ENCODE results near the gene NLE1. TPM values are rescaled to one million over a fixed set of nuclear protein-coding genes. Genes with fewer than 3 reads are reported as not detected.
"Not testable (repeated sequence)": the region's sequence is repeated elsewhere in the genome, so short reads cannot be mapped to it uniquely, and the experiment has no call there.

Gene NLE1
- total RNA-seq, 2 donors from 2014 or later, result 5.5 to 6.7 TPM

DNA sequence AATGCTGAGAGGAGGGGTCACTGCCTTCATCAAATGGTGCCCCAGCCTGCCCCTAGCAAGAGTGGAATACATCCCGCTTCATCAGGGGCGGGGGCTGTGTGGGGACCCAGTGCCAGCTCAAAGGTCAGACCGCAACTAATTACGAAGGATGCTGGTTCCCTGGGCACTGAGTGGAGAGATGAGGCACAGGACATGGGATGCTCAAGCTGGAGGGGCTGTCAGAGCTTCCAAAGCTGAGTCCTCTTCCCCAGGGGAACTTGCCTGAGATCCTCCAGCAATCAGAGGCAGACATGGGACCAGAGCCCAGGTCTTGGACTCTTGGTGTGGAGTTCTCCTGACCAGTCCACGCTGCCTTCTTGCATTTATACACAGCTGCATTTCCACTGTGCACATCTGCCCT lies 24.4 kb upstream of the NLE1 start:
- no peak for DNase-seq
- ATAC-seq, result no peak
- intact Hi-C loops (cut with DNase I), result no loop called here

- no peak for ATAC-seq
- intact Hi-C loops (cut with DNase I), result no loop called here
- DNase-seq, result no peak
Measured at GRCh38 chr17:35164716-35165115, 22.6 kb upstream of the NLE1 start.

DNA sequence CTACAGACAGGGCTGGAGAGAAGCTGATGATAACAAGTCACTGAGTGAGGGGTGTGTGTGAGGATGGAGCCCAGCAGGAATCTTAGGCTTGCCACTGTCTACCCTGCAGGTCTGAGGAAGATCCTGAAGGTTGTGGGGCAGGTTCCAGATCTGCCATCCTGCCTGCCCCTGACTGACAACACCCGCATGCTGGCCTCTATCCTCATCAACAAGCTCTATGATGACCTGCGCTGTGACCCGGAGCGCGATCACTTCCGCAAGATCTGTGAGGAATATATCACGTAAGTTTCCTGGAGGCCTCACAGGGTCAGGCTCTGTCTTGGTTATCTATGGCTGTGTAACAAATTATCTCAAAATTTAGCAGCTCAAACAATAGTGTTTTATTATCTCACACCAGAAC lies 21.8 kb upstream of the NLE1 start:
- intact Hi-C loops (cut with DNase I), result no loop called here
- DNase-seq (no peak), ATAC-seq (no peak)

- DNase-seq (no peak), ATAC-seq (no peak)
- intact Hi-C loops (cut with DNase I), result no loop called here
Measured at GRCh38 chr17:35162755-35163154, 20.7 kb upstream of the NLE1 start.

- DNase-seq (no peak), ATAC-seq (peak in 1 of 2 donors; percentile 71)
- intact Hi-C loops (cut with DNase I), result no loop called here
Measured at GRCh38 chr17:35161281-35161761, 19.2 kb upstream of the NLE1 start.

DNA sequence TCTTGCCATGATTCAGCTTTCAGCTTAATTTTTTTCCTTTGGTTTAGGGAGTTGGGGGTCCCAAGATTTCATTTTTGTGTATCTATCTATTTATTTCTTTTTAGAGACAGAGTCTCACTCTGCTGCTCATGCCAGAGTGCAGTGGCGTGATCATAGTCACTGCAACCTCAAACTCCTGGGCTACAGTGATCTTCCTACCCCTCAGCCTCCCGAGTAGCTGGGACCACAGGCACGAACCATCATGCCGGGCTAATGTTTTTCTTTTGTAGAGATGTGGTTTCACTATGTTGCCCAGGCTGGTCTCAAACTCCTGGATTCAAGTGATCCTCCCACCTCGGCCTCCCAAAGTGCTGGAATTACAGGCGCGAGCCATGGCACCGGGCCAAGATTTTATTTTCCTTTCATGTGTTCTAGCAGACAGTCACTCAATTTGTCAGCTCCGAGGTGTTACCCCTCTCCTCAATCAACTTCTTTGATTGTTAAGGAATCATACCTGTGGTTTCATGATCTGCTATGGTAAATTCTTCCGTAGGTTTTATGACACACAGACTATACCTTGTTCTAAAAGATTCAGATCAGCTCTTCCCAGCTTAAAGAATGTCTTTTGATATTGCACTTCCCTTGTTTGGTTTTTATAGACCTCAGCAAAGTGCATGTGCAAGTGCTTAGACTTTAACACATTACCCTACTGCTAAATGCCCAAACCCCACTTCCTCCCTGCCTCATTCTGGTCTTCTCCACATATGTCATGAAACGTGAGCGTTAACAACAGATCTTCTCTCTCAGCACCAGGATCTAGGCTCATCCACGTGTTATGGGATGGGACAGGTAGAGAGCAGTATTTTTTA lies 18.5 kb upstream of the NLE1 start:
- ATAC-seq, result peak in 1 of 2 donors; percentile 52
- intact Hi-C loops (cut with DNase I), result no loop called here
- DNase-seq, result no peak

DNA sequence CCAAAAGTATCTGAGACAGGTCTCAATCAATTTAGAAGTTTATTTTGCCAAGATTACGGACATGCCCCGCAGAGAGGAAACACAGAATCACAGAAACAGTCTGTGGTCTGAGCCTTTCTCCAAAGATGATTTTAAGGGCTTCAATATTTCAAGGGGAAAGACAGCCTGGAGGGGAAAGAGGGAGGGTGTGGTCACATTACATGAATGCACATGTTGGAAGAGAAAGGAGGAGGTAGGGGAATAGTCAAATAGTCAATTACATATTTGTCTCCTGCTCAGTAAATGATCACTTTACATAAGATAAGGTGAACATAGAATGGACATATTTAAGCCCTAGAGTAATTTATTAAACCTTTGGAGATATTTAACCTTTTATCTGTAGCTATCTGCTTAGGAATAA lies 17.8 kb upstream of the NLE1 start:
- DNase-seq (no peak), ATAC-seq (no peak)
- intact Hi-C loops (cut with DNase I), result no loop called here

DNA sequence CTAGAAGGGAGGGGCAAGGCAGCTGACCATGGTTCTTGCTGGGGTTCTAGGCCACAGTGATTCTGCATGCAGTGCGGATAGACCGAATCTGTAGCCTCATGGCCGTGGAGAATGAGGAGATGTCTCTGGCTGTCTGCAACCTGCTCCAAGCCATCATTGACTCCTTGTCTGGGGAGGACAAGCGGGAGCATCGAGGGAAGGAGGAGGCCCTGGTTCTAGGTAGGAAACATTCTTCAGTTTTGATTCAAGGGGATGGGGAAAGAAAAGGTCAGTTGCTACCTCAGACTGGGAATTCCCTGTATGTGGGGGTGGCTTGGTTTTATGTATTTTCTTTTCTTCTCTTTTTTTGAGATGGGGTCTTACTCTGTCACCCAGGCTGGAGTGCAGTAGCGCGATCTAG lies 13.1 kb upstream of the NLE1 start:
- DNase-seq (no peak), ATAC-seq (no peak)
- intact Hi-C loops (cut with DNase I), result no loop called here

GRCh38 chr17:35154196-35155165 lies 12.4 kb upstream of the NLE1 start:
- intact Hi-C loops (cut with DNase I), result no loop called here
- DNase-seq (no peak), ATAC-seq (no peak)

DNA sequence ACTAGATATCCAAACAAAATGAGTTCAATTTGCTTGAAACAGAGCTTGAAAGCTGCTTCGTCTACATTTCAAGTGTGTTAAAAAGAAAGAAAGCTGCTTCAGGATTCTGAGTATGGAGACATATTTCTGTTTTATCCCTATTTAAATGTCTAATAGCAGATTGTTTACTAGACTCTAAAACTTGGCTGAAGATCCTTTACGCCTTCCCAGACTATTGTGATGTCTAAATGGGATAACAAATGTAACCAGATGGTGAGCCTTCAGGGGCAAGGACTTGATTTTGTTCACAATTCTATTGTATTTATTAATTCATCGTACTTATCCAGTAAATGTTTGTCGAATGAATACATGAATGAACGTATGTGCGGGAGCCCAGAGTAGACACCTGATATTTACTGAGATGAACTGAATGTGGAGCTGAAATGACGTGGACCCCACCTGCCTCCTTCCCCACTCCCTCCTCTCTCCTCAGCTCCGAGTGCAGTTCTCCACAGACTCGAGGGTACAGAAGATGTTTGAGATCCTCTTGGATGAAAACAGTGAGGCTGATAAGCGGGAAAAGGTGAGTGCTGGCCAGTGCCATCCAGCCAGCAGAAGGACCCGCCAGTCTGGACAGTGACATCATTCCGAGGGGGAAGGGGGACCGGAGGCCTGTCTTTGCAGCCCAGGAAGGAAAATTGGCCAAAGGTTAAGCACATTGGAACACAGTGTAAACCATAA lies 10.5 kb upstream of the NLE1 start:
- intact Hi-C loops (cut with DNase I), result no loop called here
- DNase-seq (no peak), ATAC-seq (peak in 1 of 2 donors; percentile 14)

- intact Hi-C loops (cut with DNase I); DNase-seq; ATAC-seq: not testable (repeated sequence)
Measured at GRCh38 chr17:35151080-35151479, 9.0 kb upstream of the NLE1 start.

DNA sequence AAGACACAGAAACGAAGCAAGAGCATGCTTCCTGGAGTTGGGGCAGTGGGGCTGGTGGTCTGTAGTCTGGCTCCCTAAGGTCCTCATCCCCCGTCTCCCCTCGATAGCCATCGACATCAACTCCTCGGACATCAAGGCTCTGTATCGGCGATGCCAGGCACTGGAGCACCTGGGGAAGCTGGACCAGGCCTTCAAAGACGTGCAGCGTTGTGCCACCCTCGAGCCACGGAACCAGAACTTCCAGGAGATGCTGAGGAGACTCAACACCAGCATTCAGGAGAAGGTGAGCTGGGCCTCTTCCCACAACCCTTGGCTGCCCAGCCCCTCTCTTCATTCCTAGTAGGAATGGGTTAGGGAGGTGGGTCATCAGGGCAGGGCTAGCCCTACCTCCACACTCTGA lies 7.8 kb upstream of the NLE1 start:
- DNase-seq (no peak), ATAC-seq (no peak)
- intact Hi-C loops (cut with DNase I), result no loop called here

DNA sequence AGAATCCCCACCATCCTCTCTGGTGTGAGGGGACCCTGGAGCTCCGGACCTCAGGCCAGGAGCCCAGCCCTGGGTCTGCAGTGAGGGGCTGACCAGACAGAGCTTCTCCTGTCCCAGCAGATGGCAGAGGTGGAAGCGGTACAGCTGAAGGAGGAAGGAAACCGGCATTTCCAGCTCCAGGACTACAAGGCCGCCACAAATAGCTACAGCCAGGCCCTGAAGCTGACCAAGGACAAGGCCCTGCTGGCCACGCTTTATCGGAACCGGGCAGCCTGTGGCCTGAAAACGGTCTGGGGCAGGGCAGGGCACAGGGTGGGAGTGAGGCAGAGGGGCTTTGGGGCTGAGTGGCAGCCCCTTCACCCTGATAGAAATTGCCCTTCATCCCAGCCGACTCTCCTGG lies 6.0 kb upstream of the NLE1 start:
- ATAC-seq, result peak; percentile 16
- DNase-seq, result no peak
- intact Hi-C loops (cut with DNase I), result no loop called here

GRCh38 chr17:35147375-35147905 lies 5.3 kb upstream of the NLE1 start, which contains the start of gene UNC45B:
Gene UNC45B (plus strand): TSS chr17:35147817. CDS start chr17:35148264, 447 bp downstream.
- intact Hi-C loops (cut with DNase I), result no loop called here
- DNase-seq (peak; percentile 59), ATAC-seq (peak; percentile 89 to 91)

DNA sequence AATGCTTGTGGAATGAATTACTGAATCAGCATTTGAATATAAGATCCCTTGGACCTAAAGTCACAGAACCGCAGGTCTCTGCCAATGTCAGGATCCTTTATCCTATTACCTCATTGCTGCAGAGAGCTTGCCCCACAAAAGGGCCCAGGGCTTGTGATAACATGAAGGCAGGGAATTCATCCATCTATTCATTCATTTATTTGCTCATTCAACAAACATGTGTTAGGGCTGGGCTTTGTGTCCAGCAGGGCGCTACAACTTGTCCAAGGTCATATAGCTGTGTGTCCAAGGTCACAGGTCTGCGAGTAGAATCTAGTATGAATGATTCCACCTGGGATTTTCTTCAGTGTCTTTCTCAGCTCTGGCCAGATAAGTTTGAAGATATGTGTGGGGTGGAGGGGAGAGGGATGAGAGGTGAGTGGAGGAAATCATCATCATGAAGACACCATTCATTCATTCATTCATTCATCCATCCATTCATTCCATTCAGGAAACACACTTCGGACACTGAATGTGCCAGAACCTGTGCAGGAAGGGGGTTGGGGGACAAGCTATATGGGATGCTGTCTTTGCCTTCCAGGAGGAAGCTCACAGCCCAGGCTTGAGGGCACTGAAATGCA lies 4.2 kb upstream of the NLE1 start:
- ATAC-seq, result no peak
- intact Hi-C loops (cut with DNase I), result no loop called here
- no peak for DNase-seq

DNA sequence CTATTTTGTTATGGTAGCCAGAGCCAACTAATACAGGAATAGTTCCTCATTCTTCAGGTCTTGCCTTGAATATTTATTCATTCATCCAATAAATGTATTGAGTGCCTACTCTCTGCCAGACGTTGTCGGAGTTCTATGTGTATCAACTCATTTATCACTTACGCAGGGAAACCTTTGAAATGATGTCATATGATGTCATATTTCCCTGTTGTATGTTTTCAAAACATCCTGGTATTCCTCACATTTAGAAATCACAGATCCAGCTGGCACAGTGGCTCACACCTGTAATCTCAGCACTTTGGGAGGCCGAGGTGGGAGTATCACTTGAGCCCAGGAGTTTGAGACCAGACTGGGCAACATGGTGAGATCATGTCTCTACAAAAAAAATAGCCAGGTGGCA lies 2.7 kb upstream of the NLE1 start:
- DNase-seq, result no peak
- intact Hi-C loops (cut with DNase I), result no loop called here
- ATAC-seq, result no peak

- no peak for DNase-seq
Measured at GRCh38 chr17:35142467-35142796, 329 bp upstream of the NLE1 start.

GRCh38 chr17:35138218-35138617 lies 3.9 kb downstream of the NLE1 start:
- DNase-seq (no peak), ATAC-seq (no peak)

More at GRCh38 chr17:35142467-35142796, 329 bp upstream of the NLE1 start:
- intact Hi-C loops (cut with DNase I), result no loop called here
- ATAC-seq, result no peak

DNA sequence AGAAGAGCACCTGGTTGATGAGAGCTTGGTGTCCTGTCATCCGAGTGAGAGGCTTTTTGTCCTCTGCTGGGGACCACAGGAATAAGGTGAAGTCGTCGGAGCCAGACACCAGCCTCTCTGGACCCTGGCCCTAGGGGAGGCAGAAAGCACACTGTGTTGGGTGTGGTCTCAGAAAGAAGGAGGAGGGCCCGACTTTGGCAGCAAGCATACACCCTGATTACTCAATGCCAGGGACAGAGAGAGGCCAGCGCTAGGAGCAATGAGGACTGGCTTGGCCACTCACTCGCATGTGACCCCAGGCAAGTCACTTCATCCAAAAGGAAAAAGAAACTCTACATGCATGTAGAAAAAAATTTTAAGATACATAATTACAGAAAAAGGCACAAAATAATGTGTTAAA lies 6.8 kb downstream of the NLE1 start:
- no peak for DNase-seq
- intact Hi-C loops (cut with DNase I), result no loop called here

More at GRCh38 chr17:35138218-35138617, 3.9 kb downstream of the NLE1 start:
- intact Hi-C loops (cut with DNase I), result no loop called here

More for the DNA sequence above, 6.8 kb downstream of the NLE1 start:
- no peak for ATAC-seq
